Cardiac fibroblast (primary cell): ENCODE measurements around the gene TMEM107.

Source experiments
- DNase-seq, 2 donors: peaks; one replicate each; pipeline versions ENCODE4 v3.0.0 to v3.0.0-alpha.2; 2010; ENCODE audit warnings: low read depth in 2 of 2
- H3K4me3 ChIP-seq, 2 donors: replicated peaks in 1 of 2; 1 replicate in 1 of 2; 2 replicates in 1 of 2; pipeline ENCODE4 v1.5.1; 2011; ENCODE audit warnings: low read depth in 2 of 2, low read length in 2 of 2, mild to moderate bottlenecking in 2 of 2, moderate library complexity in 1 of 2
- TF ChIP-seq, protein P1 (sequence below): IDR thresholded peaks from one replicate; pipeline ENCODE4 v1.5.1; 2011; ENCODE audit warnings: low read depth, mild to moderate bottlenecking, low read length, inconsistent platforms

The TMEM107 gene

DNA sequence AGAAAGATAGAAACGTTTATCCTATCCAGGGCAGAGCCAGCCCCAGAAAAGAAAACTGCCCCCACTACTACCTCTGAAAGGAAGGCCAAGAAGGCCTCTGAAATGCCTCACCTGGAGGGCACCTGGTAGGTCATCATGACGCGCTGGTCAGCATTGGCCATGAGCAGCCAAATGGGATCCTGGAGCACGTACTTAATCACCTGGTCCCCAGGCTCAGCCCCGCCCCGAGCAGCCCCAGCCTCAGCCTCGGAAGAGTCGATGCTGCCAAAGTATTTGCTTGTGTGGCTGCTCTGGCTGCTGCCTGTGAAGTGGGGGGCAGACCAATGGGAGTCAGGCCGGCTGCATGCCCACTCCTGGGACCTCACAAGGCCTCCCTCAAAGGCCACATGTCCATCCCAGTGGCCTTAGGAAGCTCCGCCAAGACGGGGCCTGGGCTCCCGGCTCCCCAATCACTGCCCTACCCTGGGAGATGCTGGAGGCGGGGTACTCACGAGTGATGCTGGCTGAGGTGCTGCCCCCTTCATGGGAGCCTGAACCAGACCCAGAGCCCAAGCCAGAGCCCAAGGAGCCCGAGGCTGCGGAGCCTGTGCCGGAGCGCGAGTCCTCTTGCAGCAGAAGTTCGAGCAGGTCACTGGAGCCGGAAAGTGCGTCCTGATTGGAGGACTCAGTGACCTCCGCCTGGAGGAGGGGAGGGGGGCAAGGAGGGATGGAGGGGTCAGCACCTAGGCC, 33.9 kb downstream of the TMEM107 start:
- DNase-seq: no peak
- TF ChIP-seq, protein P1, sequence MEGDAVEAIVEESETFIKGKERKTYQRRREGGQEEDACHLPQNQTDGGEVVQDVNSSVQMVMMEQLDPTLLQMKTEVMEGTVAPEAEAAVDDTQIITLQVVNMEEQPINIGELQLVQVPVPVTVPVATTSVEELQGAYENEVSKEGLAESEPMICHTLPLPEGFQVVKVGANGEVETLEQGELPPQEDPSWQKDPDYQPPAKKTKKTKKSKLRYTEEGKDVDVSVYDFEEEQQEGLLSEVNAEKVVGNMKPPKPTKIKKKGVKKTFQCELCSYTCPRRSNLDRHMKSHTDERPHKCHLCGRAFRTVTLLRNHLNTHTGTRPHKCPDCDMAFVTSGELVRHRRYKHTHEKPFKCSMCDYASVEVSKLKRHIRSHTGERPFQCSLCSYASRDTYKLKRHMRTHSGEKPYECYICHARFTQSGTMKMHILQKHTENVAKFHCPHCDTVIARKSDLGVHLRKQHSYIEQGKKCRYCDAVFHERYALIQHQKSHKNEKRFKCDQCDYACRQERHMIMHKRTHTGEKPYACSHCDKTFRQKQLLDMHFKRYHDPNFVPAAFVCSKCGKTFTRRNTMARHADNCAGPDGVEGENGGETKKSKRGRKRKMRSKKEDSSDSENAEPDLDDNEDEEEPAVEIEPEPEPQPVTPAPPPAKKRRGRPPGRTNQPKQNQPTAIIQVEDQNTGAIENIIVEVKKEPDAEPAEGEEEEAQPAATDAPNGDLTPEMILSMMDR: no peak
- no peak overlapping the region for H3K4me3 ChIP-seq

DNA sequence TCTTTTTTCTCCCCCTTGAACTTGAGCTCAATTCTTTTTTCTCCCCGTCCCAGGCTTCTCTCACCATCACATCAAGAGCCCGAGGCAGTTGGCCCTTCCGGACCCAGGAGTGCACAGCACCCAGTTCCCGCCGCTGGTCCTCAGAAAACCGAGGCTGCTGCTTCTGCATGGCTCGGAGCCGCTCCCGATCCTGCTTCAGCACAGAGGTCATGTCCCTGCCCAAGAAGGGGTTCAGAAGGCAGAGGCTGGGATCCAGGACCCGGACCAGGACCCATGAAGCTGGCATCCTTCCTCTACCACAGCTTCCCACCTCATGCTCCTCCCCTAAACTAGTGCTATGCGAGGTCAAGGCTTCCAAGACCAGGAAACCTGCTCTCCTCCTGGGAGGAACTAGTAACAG, 34.4 kb downstream of the TMEM107 start:
- TF ChIP-seq, protein P1: no peak
- H3K4me3 ChIP-seq: no peak overlapping the region
- DNase-seq: no peak

DNA sequence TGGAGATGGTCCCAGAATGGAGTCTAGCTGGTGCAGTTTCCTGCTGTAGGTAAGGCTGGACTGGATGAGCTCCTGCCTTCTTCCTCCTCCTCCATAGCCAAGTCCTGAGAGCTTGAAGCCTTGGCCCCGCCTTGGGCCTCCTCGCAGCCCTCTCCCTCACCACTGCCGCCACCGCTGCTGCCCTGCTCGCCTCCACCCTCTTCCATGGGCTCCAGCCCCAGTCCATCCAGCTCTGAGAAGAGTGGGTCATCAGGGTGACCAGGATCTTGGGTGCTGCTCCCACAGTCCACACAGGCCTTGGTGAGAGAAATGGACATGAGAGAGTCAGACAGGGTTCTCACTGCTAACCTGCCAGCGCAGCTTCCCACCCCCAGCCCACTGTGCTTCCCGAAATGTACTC, 35.1 kb downstream of the TMEM107 start:
- no peak overlapping the region for H3K4me3 ChIP-seq
- TF ChIP-seq, protein P1: no peak
- DNase-seq: no peak

DNA sequence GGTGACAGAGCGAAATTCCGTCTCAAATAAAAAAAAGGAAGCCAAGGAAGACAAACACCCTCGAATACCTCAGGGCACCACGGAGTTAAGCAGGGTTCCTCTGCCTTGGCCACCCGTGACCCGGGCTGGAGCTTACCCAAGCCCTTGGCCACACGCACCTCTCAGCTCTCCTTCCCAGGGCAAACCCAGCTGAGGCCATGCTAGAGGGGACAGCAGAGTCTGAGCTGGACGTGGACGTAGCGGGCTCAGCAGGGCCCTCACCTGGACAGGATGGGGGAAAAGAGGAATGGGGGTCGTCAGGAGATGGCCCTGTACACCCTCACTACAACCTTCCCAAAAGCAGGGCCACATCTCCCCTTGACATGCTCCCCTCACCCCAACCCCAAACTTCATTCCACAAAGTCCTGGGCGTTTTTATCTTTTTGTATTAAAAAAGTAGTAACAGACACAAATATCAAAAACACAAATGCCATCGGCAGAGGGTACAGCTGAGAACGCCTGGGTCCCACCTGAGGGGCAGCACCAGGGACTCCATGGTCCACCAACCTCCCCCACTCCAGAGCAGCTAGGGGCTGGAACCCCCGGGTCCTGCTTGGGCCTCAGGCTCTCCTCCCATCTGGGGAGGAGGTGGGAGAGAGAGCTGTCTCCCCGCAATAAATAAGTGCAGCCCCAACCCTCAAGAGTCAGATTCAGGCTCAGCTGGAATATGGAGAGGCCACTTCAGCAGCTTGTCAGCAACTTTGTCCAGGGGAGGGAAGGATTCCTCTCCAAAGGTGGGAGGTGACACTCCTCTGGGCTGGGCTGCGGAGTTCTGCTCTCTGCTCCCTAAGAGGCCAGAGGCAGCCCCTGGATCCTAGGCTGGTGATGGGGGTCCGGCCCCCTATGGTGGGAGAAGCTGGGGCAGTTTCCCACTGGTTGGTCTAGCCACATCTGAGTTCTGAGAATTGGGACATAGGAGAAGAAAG, 35.8 kb downstream of the TMEM107 start:
- DNase-seq: no peak
- TF ChIP-seq, protein P1: no peak
- no peak overlapping the region for H3K4me3 ChIP-seq

DNA sequence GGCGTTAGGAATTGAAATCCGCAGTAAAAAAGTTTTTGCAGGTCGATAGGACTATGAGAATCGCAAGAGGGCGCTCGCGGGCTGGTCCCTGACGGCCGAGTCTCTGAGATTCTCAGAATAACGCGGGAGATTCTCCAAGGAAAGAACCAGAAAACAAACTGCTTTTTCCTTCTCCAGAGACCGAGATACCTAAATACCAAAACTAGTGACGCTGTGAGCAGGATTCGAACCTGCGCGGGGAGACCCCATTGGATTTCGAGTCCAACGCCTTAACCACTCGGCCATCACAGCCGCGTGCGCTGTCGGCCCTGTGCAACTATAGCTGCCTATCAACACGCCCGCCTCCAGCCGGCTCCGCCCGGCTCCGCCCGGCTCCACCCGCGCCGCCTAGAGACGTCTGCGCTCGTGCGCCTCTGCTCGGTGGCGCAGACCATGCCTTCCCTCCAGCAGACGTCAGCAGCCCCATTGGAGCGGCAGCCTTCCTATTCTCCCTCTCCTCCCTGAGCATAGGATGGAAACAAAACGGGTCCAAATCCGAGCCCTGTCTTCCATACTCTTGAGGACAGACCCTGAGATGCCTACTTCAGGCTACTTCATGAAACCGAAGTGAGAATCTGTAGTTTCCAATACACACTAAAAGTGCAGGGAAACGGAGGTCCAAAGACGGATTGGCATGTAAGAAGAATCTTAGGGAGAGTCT, 37.4 kb downstream of the TMEM107 start:
- TF ChIP-seq, protein P1: peak; percentile 93
- peak overlapping the region in 1 of 2 donors; percentile 36 for H3K4me3 ChIP-seq
- peak; percentile 98 to 99 for DNase-seq

DNA sequence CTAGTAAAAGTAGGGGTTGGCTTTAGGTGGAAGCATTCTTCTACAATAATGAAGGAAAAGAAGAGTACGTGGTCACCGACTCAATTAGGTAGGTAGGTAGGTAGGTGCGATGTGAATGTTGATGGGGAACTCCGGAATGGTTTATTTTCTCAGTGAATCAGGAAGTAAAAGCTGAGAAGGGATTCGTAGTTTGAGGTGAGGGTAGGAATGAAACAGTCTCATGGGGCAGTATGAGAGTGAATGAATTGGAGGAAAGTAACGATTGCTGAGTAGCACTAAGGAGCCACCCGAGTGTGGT, 37.9 kb downstream of the TMEM107 start:
- TF ChIP-seq, protein P1: no peak
- peak overlapping the region in 1 of 2 donors; percentile 34 for H3K4me3 ChIP-seq
- no peak for DNase-seq
